Endothelial cell of umbilical vein (primary cell): Measurements from ENCODE around the gene SCLT1.

Source experiments
- MYC ChIP-seq: IDR thresholded peaks from one replicate; pipeline ENCODE4 v1.6.1; 2011; ENCODE audit warnings: mild to moderate bottlenecking, low read depth, low read length
- POLR2A ChIP-seq: IDR thresholded peaks from 2 replicates; pipeline ENCODE4 v1.6.1; 2012; ENCODE audit warnings: low read depth, mild to moderate bottlenecking, control low read depth, low read length
- POLR2AphosphoS5 ChIP-seq: IDR thresholded peaks from 2 replicates; pipeline ENCODE4 v1.6.1; 2012; ENCODE audit warnings: low read depth, mild to moderate bottlenecking, control low read depth, low read length, moderate library complexity; ENCODE audit not compliant: insufficient read depth
- TF ChIP-seq, protein P1 (sequence below), 2 donors: IDR thresholded peaks; 1 replicate in 1 of 2; 2 replicates in 1 of 2; pipeline ENCODE4 v1.5.1; 2011; ENCODE audit warnings: low read length in 2 of 2, mild to moderate bottlenecking in 2 of 2, moderate library complexity in 2 of 2, control low read depth in 1 of 2, inconsistent platforms in 1 of 2, low read depth in 1 of 2; ENCODE audit not compliant: insufficient read depth in 1 of 2; ENCODE audit errors: extremely low read depth in 1 of 2
- TF ChIP-seq, protein P2 (sequence below): IDR thresholded peaks from 2 replicates; pipeline ENCODE4 v1.6.1; 2011; ENCODE audit not compliant: insufficient read depth, insufficient read length

DNA sequence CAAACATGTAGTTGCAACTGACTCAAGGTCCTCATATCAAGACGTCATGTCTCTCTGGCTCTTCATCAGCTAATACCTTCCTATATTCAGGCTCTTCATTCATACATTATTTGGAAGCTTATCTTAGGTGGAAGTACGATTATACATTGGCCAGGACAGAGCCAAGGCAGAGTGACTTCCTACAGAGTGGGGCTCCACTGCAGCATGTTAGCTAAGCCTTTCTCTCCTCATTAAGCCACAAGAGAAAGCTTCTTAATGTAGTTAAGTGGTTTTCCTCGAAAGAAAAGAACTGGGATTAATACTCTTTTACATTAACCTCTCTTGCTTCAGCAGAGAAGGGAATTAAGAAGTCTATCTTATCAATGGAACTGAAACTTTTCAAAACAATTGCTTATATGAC, 17.6 kb upstream of the SCLT1 start:
- TF ChIP-seq, protein P1, sequence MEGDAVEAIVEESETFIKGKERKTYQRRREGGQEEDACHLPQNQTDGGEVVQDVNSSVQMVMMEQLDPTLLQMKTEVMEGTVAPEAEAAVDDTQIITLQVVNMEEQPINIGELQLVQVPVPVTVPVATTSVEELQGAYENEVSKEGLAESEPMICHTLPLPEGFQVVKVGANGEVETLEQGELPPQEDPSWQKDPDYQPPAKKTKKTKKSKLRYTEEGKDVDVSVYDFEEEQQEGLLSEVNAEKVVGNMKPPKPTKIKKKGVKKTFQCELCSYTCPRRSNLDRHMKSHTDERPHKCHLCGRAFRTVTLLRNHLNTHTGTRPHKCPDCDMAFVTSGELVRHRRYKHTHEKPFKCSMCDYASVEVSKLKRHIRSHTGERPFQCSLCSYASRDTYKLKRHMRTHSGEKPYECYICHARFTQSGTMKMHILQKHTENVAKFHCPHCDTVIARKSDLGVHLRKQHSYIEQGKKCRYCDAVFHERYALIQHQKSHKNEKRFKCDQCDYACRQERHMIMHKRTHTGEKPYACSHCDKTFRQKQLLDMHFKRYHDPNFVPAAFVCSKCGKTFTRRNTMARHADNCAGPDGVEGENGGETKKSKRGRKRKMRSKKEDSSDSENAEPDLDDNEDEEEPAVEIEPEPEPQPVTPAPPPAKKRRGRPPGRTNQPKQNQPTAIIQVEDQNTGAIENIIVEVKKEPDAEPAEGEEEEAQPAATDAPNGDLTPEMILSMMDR (IDR thresholded peaks at IDR 0.05; ENCODE audit: extremely low read depth in 1 of 2, insufficient read depth in 1 of 2, low read depth in 1 of 2, low read length in 2 of 2) = no peak
- TF ChIP-seq POLR2A (no peak), POLR2AphosphoS5 (no peak), MYC (no peak)
- TF ChIP-seq, protein P2, sequence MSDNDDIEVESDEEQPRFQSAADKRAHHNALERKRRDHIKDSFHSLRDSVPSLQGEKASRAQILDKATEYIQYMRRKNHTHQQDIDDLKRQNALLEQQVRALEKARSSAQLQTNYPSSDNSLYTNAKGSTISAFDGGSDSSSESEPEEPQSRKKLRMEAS = no peak
